HEK293T (cell line): ENCODE measurements around the gene HPCAL1.

ENCODE experiments used
- ARNT ChIP-seq: fragments of 450-650 bp; IDR thresholded peaks from 2 replicates; pipeline ENCODE4 v1.6.1; 2017; ENCODE audit warnings: mild to moderate bottlenecking
- BHLHE40 ChIP-seq: fragments of 450-650 bp; IDR thresholded peaks from 2 replicates; pipeline ENCODE4 v1.6.1; 2016; ENCODE audit warnings: mild to moderate bottlenecking, moderate library complexity, borderline replicate concordance
- CTBP1 ChIP-seq: fragments of 450-650 bp; IDR thresholded peaks from 2 replicates; pipeline ENCODE4 v1.6.1; 2016; ENCODE audit warnings: borderline replicate concordance
- ELF4 ChIP-seq: fragments of 450-650 bp; IDR thresholded peaks from 2 replicates; pipeline ENCODE4 v1.6.1; 2017; ENCODE audit warnings: antibody characterized with exemption
- FOXA1 ChIP-seq: fragments of 450-650 bp; IDR thresholded peaks from 2 replicates; pipeline ENCODE4 v1.6.1; 2016; ENCODE audit warnings: mild to moderate bottlenecking
- FOXM1 ChIP-seq: fragments of 450-650 bp; IDR thresholded peaks from 2 replicates; pipeline ENCODE4 v1.6.1; 2017; ENCODE audit warnings: mild to moderate bottlenecking, borderline replicate concordance
- HDGF ChIP-seq: fragments of 450-650 bp; IDR thresholded peaks from 2 replicates; pipeline ENCODE4 v1.6.1; 2017; ENCODE audit warnings: antibody characterized with exemption, borderline replicate concordance
- LEF1 ChIP-seq: fragments of 450-650 bp; IDR thresholded peaks from 2 replicates; pipeline ENCODE4 v1.6.1; 2017; ENCODE audit warnings: mild to moderate bottlenecking, borderline replicate concordance
- SP1 ChIP-seq: fragments of 450-650 bp; IDR thresholded peaks from 2 replicates; pipeline ENCODE4 v1.6.1; 2017
- SUZ12 ChIP-seq: fragments of 450-650 bp; IDR thresholded peaks from 2 replicates; pipeline ENCODE4 v1.6.1; 2016; ENCODE audit warnings: mild to moderate bottlenecking
- TARDBP ChIP-seq: fragments of 450-650 bp; IDR thresholded peaks from 2 replicates; pipeline ENCODE4 v1.6.1; 2016
- ZNF384 ChIP-seq: fragments of 450-650 bp; IDR thresholded peaks from 2 replicates; pipeline ENCODE4 v1.6.1; 2016
- TF ChIP-seq, protein P1 (sequence below): fragments of 450-650 bp; IDR thresholded peaks from 2 replicates; pipeline ENCODE4 v1.6.1; 2016

DNA sequence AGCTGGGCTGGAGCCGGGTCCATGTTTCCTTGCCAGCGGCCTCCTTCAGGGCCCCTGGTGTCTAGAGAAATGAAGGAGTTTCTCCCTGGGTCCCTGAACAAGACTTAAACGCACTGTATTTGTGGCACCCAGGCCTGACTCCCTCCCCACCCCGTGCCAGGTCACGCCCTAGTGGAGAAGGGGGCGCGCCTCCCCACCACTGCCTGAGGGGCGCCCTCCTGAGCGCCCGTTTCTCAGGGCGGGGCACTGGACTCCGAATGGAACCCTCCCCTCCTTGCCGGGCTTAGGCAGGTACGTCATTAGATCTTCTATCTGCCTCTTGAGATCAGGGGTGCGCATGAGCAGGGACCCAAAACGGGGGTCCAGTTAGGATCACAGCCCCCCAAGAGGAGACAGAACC, 129.1 kb downstream of the HPCAL1 start:
- no peak for TF ChIP-seq SP1
- TF ChIP-seq TARDBP = no peak
- TF ChIP-seq FOXM1 = no peak
- no peak for TF ChIP-seq SUZ12
- TF ChIP-seq, protein P1, sequence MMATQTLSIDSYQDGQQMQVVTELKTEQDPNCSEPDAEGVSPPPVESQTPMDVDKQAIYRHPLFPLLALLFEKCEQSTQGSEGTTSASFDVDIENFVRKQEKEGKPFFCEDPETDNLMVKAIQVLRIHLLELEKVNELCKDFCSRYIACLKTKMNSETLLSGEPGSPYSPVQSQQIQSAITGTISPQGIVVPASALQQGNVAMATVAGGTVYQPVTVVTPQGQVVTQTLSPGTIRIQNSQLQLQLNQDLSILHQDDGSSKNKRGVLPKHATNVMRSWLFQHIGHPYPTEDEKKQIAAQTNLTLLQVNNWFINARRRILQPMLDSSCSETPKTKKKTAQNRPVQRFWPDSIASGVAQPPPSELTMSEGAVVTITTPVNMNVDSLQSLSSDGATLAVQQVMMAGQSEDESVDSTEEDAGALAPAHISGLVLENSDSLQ = no peak
- TF ChIP-seq ARNT = no peak
- TF ChIP-seq HDGF = no peak
- TF ChIP-seq FOXA1 = no peak
- no peak for TF ChIP-seq ELF4
- TF ChIP-seq CTBP1 = no peak
- no peak for TF ChIP-seq BHLHE40
- no peak for TF ChIP-seq ZNF384
- no peak for TF ChIP-seq LEF1
